ENCODE results near the gene ICAM5. TPM values are rescaled to one million over a fixed set of nuclear protein-coding genes. Genes with fewer than 3 reads are reported as not detected.
A peak's percentile ranks its signal among the peaks of the same experiment; 100 is the strongest.

Gene ICAM5
- total RNA-seq, 1 experiment from 2014 or later, result 19.5 TPM

GRCh38 chr19:10270616-10271394 is 18.9 kb upstream of the ICAM5 start, which contains the start of gene ICAM1:
TSS of gene ICAM1 (plus strand) at chr19:10271120. CDS start at chr19:10271160, 40 bp downstream.
- H3K36me3 ChIP-seq (ENCODE audit: control insufficient read depth, insufficient read depth, low read length), result no peaks in the 10 kb centered on the region; the same call in 1 of the 2 replicates
- H3K9me3 ChIP-seq (ENCODE audit: control insufficient read depth, insufficient read depth, low read depth, low read length), result no peaks in the 10 kb centered on the region
- BruUV-seq (replicated peaks), result no TSS peak
- POLR2A ChIA-PET, result interaction anchor here (0.5 to 2.1 kb wide), 8 partner anchors 16 to 432 kb away, joined by 3 to 11 read pairs (median 3); partner anchors contain the start of genes DNMT1, ICAM4, ICAM5 and RAVER1
- CTCF ChIA-PET, result interaction anchor here (0.7 to 2.6 kb wide), 5 partner anchors 10 to 118 kb away, joined by 3 to 17 read pairs (median 4); partner anchors contain the start of gene RAVER1
- TF ChIP-seq SIN3A (IDR thresholded peaks at IDR 0.05; ENCODE audit: borderline replicate concordance, insufficient read depth, low read depth, low read length) (0 out of 2 replicates have a peak, but pooled peaks have one; percentile 79), POLR2AphosphoS5 (IDR thresholded peaks at IDR 0.05; ENCODE audit: low read depth, low read length) (peak; percentile 89), REST (IDR thresholded peaks at IDR 0.05; ENCODE audit: insufficient read depth in 1 of 2, low read depth in 2 of 2, low read length in 1 of 2) (no peak), CTCF (IDR thresholded peaks at IDR 0.05) (no peak), TCF7L2 (IDR thresholded peaks at IDR 0.05; ENCODE audit: low read depth, low read length) (no peak)
- H3K27ac ChIP-seq (ENCODE audit: low read length), result peak within 1 kb of the TSS; percentile 91
- intact Hi-C loops (cut with micrococcal nuclease; ENCODE audit: unreplicated experiment), result loop anchor here (5.0 kb wide), 1 partner anchor 116 kb away; no protein-coding TSS in a partner anchor
- ATAC-seq (peak; percentile 81), DNase-seq (ENCODE audit: low read depth, low spot score) (no peak)
- H3K27me3 ChIP-seq (ENCODE audit: control insufficient read depth, insufficient read depth, low read length), result no peaks in the 10 kb centered on the region
- in situ Hi-C loops (cut with HindIII; ENCODE audit: low pct_unique_long_range_greater_than_20kb, low sequenced_read_pairs), result no loop called here
- peaks cover 4% of the 10 kb centered on the region for H3K4me1 ChIP-seq (ENCODE audit: control insufficient read depth, insufficient read depth, low read length)
- H3K4me3 ChIP-seq (ENCODE audit: low read depth in 2 of 2, low read length in 2 of 2), result peak within 1 kb of the TSS; percentile 55 to 83

DNA sequence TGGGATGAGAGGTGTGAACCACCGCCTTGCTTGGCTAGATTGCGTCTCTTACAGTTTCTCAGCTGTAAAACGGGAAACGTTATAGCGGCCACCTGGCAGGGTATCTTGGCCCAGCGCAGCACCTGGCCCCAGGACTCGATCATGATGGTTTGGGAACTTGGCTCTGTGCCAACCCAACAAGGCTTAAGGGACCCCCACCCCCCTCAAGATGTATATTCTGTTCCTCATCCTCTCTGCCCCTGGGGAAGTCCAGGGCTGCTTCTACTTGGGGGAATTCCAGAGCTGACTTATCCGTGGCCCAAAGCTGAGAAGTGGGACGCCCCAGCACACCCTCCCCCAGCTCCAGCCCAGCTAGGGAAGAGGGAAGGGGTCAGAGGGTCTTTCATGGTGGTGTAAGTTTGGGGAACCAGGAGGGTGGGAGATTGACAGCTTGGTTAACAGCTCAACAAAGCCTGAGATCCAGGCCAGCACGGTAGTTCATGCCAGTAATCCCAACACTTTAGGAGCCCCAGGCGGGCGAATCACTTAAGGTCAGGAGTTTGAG is 18.1 kb upstream of the ICAM5 start:
- Histone ChIP-seq H3K4me3 (ENCODE audit: low read depth in 2 of 2, low read length in 2 of 2) (peak overlapping the region; percentile 55 to 83), H3K27me3 (ENCODE audit: control insufficient read depth, insufficient read depth, low read length) (no peaks in the 10 kb centered on the region), H3K4me1 (ENCODE audit: control insufficient read depth, insufficient read depth, low read length) (peaks cover 4% of the 10 kb centered on the region), H3K36me3 (ENCODE audit: control insufficient read depth, insufficient read depth, low read length) (no peaks in the 10 kb centered on the region; the same call in 1 of the 2 replicates), H3K27ac (ENCODE audit: low read length) (peak overlapping the region; percentile 91), H3K9me3 (ENCODE audit: control insufficient read depth, insufficient read depth, low read depth, low read length) (no peaks in the 10 kb centered on the region)
- in situ Hi-C loops (cut with HindIII; ENCODE audit: low pct_unique_long_range_greater_than_20kb, low sequenced_read_pairs) (no loop called here), intact Hi-C loops (cut with micrococcal nuclease; ENCODE audit: unreplicated experiment) (loop anchor here (5.0 kb wide), 1 partner anchor 116 kb away; no protein-coding TSS in a partner anchor)
- ChIA-PET POLR2A (interaction anchor here (0.6 to 2.1 kb wide), 6 partner anchors 15 to 411 kb away, joined by 3 to 11 read pairs (median 5); partner anchors contain the start of genes DNMT1, ICAM4, ICAM5 and RAVER1), CTCF (interaction anchor here (0.7 to 1.9 kb wide), 3 partner anchors 9 to 64 kb away, joined by 3 to 6 read pairs (median 4); partner anchors contain the start of gene RAVER1)
- TSS peak; percentile 94 for BruUV-seq (replicated peaks)
- TF ChIP-seq CTCF (IDR thresholded peaks at IDR 0.05) (no peak), POLR2AphosphoS5 (IDR thresholded peaks at IDR 0.05; ENCODE audit: low read depth, low read length) (no peak), REST (IDR thresholded peaks at IDR 0.05; ENCODE audit: insufficient read depth in 1 of 2, low read depth in 2 of 2, low read length in 1 of 2) (no peak), TCF7L2 (IDR thresholded peaks at IDR 0.05; ENCODE audit: low read depth, low read length) (no peak), SIN3A (IDR thresholded peaks at IDR 0.05; ENCODE audit: borderline replicate concordance, insufficient read depth, low read depth, low read length) (no peak)
- ATAC-seq, result peak; percentile 40
- no peak for DNase-seq (ENCODE audit: low read depth, low spot score)

All from Panc1 (cell line).